HEK293T (cell line): ENCODE measurements around the gene LY9.

Source experiments
- BHLHE40 ChIP-seq: fragments of 450-650 bp; IDR thresholded peaks from 2 replicates; pipeline ENCODE4 v1.6.1; 2016; ENCODE audit warnings: mild to moderate bottlenecking, moderate library complexity, borderline replicate concordance
- ELF4 ChIP-seq: fragments of 450-650 bp; IDR thresholded peaks from 2 replicates; pipeline ENCODE4 v1.6.1; 2017; ENCODE audit warnings: antibody characterized with exemption
- FOXM1 ChIP-seq: fragments of 450-650 bp; IDR thresholded peaks from 2 replicates; pipeline ENCODE4 v1.6.1; 2017; ENCODE audit warnings: mild to moderate bottlenecking, borderline replicate concordance
- L3MBTL2 ChIP-seq: fragments of 450-650 bp; conservative IDR thresholded peaks from 2 replicates; pipeline ENCODE4 v1.6.1; 2016; ENCODE audit warnings: mild to moderate bottlenecking
- NFRKB ChIP-seq: fragments of 450-650 bp; IDR thresholded peaks from 2 replicates; pipeline ENCODE4 v1.6.1; 2016; ENCODE audit warnings: mild to moderate bottlenecking, moderate library complexity
- SP1 ChIP-seq: fragments of 450-650 bp; IDR thresholded peaks from 2 replicates; pipeline ENCODE4 v1.6.1; 2017
- SUZ12 ChIP-seq: fragments of 450-650 bp; IDR thresholded peaks from 2 replicates; pipeline ENCODE4 v1.6.1; 2016; ENCODE audit warnings: mild to moderate bottlenecking
- TARDBP ChIP-seq: fragments of 450-650 bp; IDR thresholded peaks from 2 replicates; pipeline ENCODE4 v1.6.1; 2016
- ZNF384 ChIP-seq: fragments of 450-650 bp; IDR thresholded peaks from 2 replicates; pipeline ENCODE4 v1.6.1; 2016

DNA sequence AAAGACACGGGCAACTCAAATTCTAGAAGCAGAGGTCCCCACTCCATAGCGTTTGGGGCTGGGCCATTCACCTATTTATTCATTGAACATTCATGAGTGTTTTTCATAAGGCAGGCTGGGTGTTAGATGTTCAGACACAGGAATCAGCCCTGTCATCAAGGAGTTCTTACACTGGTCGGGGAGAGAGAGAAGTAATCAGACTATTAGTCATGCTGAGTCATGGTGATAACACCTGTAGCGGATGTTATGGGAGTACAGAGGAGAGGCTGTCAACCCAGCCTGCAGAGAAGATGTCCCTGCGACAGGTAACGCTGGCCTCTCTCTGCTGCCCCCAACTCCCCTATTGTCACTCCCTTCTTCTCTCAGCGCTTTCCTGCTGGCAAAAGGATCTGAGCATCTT is 17.2 kb downstream of the LY9 start:
- no peak for TF ChIP-seq NFRKB
- TF ChIP-seq BHLHE40, result no peak
- TF ChIP-seq ELF4, result no peak
- TF ChIP-seq SP1, result no peak
- TF ChIP-seq L3MBTL2, result no peak
- TF ChIP-seq FOXM1, result no peak
- TF ChIP-seq SUZ12, result no peak
- TF ChIP-seq ZNF384, result no peak
- no peak for TF ChIP-seq TARDBP
